HG03175 (cell line): ENCODE measurements around the gene STX8.
"Not testable (repeated sequence)": the region's sequence is repeated elsewhere in the genome, so short reads cannot be mapped to it uniquely, and the experiment has no call there.

ENCODE experiments used
- ATAC-seq: cut with Tn5 transposase; IDR thresholded peaks from one replicate; pipeline ENCODE4 v1.9.1; 2021; ENCODE audit warnings: mild to moderate bottlenecking, moderate library complexity; ENCODE audit not compliant: unreplicated experiment

STX8 gene

DNA sequence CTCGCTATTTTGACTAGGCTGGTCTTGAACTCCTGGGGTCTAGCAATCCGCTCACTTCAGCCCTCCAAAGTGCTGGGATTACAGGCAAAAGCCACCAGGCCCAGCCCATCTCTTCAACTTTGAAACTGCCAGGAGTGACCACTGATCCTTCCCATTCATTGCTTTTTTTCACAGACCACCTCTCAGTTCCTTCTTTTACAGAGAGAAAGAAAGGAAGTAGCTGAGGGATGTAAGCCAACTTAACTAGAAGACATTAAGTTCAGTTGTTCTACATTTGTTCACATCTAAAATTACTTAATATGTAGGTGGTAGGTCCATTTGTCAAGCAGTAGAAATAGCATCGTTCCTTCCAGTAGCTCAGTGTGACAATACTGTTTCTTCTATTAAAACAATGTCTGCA is 219.8 kb downstream of the STX8 start:
- ATAC-seq: no peak

DNA sequence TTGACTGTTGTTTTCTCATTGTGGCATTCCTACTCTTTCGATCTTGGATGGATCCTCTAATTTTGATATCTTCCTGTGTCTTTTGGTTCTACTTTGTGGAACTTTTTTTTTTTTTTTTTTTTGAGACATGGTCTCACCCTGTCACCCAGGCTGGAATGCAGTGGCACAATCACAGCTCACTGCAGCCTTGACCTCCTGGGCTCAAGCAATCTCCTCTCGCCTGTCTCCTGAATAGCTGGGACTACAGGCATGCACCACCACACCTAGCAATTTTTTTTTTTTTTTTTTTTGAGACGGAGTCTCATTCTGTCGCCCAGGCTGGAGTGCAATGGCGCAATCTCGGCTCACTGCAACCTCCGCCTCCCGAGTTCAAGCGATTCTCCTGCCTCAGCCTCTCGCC is 220.4 kb downstream of the STX8 start:
- not testable (repeated sequence) for ATAC-seq

GRCh38 chr17:9350080-9350479 is 225.5 kb downstream of the STX8 start:
- no peak for ATAC-seq

DNA sequence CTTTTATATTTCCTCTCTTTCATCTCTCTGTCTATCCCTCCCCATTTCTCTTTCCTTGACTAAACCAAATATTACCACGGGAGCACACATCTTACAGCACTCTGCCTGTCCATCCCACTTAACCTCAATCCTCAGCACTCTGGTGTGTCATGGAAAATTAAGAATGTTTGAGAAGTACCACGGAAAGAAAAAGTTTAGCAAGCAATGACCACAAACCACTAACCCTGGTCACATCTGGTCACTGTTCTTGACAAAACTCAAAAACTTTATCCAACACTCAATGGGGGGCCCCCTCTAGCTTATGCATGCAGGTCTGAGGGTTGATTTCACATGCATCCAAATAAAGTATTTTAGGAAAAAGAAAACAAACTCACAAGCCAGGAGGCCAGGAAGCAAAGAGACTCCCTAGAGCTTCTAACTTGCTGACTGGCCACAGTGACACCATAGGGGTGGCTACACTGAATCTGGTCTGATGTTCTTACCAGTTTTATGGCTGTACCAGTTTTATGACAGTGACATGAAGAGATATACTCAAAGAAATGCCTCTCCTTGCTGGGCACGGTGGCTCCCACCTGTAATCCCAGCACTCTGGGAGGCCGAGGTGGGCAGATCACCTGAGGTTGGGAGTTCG is 229.2 kb downstream of the STX8 start:
- ATAC-seq: no peak

DNA sequence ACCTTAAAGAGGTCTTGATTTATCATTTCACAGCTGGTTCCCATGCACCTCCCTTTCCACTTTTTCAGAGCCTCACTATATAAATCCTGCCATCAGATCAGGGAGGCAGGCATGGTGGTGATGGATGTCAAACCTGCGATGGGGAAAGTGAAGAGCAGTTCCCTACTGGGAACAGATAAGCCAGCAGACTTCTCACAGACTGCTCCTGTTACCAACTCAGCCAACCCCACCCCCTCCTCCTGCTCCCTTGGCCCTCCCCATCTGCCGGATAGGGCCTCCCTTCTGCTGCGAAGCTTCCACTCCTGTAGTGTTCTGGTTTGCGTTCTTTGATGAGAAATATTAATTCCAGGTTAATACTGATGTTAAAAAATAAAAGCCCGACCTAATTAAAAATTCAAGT is 232.1 kb downstream of the STX8 start:
- no peak for ATAC-seq

DNA sequence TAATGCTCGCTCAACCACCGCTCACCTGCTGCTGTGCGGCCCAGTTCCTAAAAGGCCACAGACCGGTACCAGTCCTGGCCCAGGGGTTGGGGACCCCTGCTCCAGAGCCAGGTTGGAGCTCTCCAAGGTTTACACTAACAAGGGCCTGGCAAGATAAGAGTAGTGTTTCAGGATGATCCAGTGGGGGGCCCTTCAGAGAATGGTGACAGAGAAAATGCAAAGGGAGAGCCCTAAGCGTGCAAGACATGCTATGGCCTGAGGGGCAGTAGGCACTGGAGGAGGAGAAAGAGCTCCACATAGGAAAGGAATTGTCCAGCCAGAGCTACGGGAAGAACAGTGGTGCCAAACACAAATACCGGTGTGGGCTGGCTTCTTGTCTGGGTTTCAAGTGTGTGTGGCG is 233.4 kb downstream of the STX8 start:
- ATAC-seq: no peak

DNA sequence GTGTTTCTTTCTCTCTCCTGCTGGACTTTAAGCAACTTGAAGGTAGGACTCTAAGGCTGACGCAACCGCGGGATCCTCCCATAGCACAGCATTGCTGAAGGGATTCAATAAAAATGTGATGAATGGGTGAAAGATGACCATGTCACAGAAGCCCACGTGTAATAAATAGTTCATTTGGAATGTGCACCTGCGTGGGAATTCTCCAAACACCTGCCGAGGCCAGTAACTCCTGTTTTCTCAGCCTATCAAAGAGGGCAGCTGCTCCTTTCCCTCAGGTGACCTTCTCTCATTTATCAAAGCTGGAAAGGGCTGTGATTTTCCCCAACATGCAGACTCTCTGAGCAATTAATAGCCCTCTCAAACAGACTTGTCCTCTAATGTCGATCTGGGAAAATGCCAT is 235.7 kb downstream of the STX8 start:
- no peak for ATAC-seq

DNA sequence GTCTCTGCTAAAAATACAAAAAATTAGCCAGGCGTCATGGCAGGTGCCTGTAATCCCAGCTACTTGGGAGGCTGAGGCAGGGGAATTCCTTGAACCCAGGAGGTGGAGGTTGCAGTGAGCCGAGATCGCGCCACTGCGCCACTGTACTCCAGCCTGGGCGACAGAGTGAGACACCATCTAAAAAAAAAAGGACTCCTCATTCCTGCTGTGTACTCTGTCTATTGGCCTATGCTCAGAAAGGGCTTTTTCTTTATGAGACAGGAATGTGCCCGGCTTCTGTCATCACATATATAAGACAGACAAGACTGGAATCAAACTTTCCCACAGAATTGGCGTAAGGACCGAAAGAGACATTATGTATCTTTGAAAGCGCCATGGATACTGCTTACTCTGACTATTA is 236.1 kb downstream of the STX8 start:
- not testable (repeated sequence) for ATAC-seq

DNA sequence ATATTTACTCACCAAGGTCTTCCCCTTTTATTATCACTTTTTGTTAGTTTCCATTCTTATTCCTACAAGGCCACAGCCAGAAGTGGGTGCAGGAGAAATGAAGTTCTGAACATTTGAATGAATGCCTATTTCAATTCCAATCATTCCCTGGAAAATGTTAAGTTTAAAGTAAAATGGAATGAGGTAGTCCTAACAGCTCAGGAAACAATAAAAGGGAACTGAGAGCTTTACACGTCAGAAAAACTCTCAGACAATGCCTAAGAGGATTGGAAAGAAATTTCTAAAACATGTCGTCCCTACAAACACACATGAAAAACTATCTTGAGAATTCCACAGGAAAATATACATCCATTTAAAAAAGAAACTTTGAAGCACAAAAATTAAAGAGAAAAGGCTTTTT is 238.8 kb downstream of the STX8 start:
- ATAC-seq: no peak

GRCh38 chr17:9334536-9335446 is 240.8 kb downstream of the STX8 start:
- no peak for ATAC-seq

GRCh38 chr17:9332132-9332494 is 243.5 kb downstream of the STX8 start:
- no peak for ATAC-seq

- ATAC-seq: no peak
Measured at GRCh38 chr17:9331279-9332131, 244.1 kb downstream of the STX8 start.

- no peak for ATAC-seq
Measured at GRCh38 chr17:9330611-9331271, 244.9 kb downstream of the STX8 start.

- no peak for ATAC-seq
Measured at GRCh38 chr17:9330141-9330540, 245.5 kb downstream of the STX8 start.

DNA sequence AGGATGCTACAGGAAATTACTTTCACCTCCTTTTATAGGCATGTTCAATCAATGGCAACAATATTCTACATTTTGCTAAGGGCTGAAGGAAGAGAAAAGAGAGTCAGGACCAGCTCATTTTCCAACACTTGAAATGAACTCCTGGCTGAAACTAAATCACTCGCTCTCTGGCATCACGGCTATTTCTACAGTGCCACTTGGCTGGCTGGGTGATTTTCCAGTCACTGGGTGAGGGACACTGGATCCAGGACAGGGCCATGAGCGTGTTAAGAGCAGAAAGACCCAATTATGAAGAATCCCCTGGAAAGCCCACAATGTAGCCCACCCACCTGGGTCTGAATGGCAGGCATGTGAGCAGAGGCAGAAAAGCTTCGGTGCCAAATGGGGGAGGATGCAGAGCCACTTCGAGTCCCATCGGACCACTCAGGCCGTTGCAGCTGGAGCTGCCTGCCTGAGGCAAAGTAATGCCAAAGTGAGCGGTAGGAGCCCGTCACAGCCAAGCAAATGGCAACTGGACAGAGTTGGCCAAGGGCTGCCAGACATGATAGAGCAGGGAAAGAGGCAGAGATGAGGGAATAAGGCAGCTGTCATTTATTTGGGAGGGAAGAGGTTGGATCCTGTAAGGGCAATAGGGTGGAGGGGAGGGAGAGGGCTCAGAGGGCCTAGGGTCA is 246.2 kb downstream of the STX8 start:
- ATAC-seq: no peak

DNA sequence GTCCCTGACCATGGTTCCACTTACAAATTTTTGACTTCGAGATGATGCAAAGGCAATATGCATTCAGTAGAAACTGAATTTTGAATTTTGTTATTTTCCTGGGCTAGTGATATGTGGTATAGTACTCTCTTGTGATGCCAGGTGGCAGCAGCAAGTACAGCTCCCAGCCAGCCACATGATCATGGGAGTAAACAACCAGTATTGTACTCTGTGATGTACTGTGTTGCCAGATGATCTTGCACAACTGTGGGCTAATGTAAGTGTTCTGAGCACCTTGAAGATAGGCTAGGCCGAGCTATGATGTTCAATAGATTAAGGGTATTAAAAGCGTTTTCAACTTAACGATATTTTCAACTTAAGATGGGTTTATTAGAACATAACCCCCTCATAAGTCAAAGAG is 250.8 kb downstream of the STX8 start:
- no peak for ATAC-seq

- ATAC-seq: no peak
Measured at GRCh38 chr17:9322326-9322725, 253.3 kb downstream of the STX8 start.

GRCh38 chr17:9321890-9322289 is 253.7 kb downstream of the STX8 start:
- ATAC-seq: no peak

- ATAC-seq: no peak
Measured at GRCh38 chr17:9315360-9315759, 260.3 kb downstream of the STX8 start.

DNA sequence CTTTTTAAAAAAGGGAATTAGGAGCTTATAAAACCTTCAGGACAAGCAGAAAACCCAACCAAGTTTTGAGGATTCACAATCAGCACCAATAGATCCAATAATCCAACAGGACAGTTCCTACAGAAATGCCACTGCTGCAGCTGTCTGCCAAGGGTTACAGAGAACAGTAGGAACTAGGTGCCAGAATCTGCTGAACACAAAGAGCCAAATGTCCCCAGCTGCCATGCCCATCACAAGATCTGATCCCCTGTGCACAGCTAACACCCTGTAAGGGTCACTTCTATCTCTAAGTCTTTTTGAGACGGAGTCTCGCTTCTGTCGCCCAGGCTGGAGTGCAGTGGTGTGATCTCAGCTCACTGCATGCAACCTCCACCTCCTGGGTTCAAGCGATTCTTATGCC is 262.3 kb downstream of the STX8 start:
- ATAC-seq: no peak

GRCh38 chr17:9309216-9309615 is 266.4 kb downstream of the STX8 start:
- ATAC-seq: no peak
